NCI-H2107 (cell line): ENCODE data around the gene SPTLC1.
"Not testable (repeated sequence)": the region's sequence is repeated elsewhere in the genome, so short reads cannot be mapped to it uniquely, and the experiment has no call there.

ENCODE experiments used
- DNase-seq: peaks from one replicate; lab custom pipeline; 2025; lab: John Stamatoyannopoulos, UW

SPTLC1 gene

DNA sequence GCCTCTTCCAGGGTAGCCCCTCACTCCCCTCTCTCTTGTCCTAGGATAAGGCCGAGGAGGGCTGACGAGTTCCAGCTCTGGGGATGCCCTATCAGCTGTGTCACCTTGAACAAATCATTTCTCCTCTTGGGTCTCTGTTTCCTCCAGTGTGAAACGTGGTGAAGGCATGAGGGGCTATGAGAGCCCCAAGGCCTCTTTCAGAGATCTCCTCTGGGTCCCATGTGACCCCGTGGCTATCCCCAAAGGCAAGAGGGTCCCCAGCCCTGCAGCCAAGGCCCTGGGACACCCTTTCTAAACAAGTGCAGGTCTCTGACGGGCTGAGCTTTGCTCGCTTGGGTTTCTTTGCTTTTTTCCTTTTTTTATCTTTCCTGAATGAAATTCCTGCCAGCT lies 25.5 kb upstream of the SPTLC1 start:
- no peak for DNase-seq

DNA sequence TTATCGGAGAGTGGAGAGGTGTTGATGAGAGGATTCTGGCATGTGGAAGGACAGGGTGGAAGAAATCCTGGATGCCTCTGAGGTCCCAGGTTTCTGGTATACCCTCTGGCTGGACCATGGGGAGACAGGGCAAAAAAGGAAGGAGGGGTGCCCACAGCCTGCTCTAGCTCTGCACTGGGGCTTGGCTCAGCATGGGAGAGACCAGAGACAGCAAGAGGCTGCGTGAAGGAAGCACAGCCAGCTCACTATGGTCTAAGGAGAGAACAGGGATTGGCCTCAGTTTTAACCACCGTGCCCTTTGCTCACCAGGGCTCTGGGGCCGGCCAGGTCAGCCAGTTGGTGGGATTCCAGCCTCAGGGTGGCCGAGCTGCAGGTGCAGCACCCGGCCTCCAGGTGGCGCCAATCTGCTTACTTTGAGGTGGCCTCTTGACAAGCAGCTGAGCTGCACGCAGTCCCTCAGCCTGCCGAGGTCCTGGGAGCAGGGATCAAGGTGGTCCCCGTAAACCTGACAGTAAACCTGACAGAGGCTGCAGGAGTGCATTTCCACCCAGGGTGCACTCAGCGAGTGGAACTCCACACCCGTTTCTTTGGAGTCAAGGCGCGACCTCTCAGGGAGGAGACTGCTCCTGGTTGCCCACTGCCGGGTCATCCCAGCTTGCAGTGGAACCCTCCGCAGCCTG lies 25.0 kb upstream of the SPTLC1 start:
- DNase-seq, result peak; percentile 50

DNA sequence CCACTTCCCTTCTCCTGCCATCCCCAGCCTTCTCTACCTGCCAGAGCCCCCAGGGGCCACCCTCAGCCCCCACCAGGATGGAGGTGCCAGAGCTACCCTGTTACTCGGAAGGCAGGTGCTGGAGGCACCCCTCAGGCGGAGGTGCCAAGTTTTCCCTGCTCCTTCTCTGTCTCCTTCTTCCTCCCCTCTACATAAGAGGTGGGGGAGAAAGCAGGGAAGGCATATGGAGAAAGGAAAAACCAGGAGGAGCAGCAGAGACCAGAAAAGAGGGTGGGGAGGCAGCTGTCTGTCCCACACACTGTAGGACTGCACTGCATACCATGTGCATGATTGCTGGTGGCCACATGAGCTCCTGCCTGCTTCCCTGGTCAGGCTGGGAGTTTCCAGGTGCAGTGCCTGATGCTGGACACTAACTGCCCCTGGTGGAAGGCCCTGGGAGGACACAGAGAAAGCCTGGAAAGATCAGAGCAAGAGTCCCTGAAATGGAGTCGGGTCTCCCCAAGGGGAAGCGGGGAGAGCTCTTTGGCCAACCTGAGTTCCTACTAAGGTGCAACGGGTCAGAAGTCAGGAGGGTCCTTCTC lies 23.8 kb upstream of the SPTLC1 start:
- not testable (repeated sequence) for DNase-seq

DNA sequence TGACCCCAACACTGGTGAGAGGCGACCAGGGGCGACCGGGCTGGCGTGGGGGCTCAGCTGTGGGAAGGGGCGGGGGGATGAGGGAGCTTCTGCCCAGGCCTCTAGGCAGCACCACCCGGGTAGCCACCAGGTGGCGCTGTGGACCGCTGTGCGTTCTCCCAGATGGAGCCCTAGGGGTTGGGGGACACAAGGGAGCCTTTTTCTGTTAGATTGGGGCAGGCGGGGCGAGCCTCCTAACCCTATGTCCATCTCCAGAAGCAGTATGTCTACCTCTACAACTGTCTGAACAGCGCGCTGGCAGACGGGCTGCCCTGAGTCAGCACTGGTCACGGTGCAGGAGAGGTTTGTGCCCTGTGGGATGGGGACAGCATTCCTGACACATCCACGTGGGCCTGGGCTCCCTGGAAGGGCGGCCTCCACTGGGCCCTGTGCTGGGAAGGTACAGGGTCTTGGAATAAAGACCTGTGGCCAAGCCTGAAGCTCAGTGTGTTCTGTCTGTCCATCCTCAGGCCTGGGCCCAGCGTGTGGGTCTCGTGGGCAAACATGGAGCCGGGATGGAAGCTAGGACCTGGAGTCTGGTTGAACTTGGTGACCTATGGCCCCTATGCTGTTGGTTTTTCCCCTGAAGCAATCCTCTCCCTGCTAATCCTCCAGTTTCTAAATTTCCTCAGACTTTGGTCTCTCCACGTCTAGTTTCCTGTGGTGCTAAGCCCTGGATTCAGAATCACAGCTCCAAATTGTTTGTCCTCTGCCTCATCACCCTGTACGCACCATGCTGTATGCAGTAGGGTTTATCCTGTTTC lies 23.1 kb upstream of the SPTLC1 start:
- DNase-seq, result peak; percentile 19

DNA sequence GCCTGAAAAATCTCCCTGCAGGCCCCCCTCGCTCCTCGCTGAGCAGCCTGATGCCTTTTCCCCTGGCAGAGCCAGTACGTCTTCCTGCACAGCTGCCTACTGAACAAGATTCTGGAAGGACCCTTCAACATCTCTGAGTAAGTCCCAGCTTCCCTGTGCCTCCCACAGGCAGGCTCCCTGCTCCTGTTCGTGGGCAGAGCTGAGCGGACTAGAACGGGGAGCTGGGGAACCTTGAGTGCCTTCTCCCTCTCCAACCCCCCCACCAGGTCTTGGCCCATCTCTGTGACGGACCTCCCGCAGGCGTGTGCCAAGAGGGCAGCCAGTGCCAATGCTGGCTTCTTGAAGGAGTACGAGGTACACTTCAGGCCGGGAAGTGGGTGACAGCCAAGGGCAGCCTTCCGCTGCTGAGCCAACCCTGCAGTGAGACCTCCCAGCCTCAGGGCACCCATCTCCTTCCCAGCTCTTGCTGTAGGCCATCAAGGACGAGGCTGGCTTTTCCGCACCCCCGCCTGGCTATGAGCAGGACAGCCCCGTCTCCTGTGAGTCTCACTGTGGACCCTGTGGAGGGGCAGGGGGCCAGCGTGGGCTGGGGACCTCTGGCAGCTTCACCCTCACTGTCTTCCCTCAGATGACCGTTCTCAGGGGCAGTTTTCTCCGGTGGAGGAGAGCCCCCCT lies 21.1 kb upstream of the SPTLC1 start:
- no peak for DNase-seq

DNA sequence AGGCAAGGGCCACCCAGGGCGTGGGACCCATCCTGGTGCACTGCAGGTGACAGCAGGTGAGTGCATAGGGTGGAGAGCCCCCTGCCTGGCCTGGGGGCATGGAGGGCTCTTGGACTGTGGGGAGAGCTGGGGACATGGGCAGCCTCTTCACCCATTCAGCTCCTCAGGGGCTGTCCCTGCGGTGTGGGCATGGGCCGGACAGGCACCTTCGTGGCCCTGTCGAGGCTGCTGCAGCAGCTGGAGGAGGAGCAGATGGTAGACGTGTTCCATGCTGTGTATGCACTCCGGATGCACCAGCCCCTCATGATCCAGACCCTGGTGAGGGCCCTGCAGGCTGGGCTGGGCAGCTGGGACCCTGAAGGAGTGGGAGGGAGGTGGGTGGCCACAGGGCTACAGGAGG lies 20.4 kb upstream of the SPTLC1 start:
- DNase-seq, result no peak

DNA sequence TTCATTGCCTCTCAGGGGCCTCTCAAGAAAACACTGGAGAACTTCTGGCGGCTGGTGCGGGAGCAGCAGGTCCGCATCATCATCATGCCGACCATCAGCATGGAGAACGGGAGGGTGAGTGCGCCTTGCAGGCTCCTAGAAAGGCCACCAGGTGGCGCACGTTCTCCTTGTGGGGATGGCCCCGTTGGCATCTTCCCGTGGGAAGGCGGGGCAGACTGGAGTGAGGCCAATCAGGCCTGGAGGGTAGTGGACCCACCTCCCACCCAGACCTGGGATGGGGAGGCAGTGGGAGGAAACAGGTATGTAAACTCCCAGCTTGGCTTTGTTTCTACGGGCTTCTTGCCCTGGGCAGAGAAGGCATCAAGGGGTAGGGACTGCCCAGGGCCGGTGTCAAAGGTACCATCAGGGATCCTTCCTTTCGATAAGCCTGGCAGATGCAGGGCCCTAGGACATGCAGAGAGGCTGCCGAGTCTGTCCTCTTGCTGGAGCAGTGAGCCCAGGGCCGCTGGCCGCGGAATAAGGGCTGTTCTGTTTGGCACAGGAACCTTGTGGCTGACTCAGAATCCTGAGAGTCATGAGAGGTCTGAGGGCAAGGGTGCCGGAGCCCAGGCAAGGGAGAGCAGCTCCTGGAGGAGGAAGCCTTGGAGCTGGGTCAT lies 18.9 kb upstream of the SPTLC1 start:
- DNase-seq, result peak; percentile 39

DNA sequence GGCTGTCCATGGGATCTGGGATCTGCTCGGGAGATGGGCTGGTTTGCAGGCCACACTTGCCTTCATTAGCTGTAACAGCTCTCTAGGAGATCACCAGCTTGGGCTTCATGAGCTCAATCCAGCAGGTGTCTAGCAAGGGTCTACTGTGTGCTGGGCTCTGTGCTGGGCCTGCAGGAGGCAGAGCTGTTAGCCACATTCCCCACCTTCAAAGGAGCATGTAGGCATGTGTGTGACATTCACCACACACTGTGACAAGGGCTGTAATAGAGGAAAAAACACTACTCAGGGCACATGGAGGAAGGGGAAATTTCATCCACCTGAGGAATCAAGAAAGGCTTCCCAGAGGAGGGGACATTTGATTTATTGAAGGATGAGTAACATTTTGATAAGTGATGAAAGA lies 17.7 kb upstream of the SPTLC1 start:
- not testable (repeated sequence) for DNase-seq

DNA sequence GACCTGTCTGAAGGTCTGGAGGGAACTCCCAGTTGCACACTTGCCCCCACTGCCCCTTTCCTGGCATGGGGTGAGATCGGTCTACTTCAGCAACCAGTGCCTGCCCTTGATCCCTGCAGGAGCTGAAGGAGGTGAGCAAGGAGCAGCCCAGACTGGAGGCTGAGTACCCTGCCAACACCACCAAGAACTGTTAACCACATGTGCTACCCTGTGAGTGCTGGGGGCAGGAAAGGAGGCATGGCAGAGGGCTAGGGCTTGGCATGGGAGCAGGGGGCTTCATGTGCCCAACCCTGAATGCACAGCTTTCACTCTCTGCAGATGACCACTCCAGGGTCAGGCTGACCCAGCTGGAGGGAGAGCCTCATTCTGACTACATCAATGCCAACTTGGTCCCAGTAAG lies 17.3 kb upstream of the SPTLC1 start:
- DNase-seq, result no peak

DNA sequence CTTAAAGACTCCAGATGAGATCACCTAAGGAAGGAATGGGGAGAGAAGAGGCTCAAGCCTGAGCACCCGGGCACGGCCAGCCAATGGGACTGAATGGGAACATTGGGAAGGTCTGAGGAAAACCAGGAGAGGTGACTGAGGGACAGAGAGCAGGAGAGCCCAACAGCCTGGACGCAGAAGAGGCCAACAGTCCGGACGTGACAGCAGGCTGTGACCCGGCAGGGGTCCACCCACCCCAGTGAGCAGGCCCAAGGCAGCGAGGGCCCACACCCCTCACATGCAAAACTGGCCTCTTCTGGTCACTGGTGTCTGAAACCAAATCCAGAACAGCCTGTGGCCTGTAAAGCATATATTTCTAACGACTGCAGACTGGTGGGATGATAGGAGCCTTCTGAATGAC lies 7.6 kb upstream of the SPTLC1 start:
- DNase-seq, result no peak

DNA sequence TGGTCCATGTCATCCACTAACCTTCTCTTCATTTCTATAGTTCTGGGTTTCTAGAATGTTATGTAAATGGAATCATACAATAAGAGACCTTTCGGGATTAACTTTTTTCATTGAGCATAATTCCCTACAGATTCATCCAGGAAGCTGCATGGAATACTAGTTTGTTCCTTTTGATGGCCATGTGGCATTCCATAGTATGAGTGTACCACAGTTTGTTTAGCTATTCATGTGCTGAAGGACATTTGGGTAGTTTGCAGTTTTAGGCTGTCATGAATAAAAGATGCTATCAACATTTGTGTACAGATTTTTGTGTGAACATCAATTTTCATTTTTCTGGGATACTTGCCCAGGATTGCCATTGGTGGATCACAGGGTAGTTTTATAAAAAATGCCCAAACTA lies 6.8 kb upstream of the SPTLC1 start:
- no peak for DNase-seq

DNA sequence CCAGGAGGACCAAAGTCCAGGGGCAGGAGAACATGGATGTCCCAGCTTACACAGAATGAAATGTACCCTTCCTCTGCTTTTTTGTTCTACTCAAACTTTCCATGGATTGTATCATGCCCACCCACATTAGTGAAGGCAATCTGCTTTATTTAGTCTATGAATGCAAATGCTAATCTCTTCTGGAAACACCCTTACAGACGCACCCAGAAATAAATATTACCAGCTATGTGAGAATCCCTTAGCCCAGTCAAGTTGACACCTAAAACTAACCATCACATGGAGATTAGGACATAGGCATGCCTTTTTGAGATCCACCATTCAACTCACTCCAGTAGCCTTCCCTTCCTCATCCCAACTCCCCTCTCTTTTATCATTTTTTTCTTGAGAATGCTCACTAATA lies 6.1 kb upstream of the SPTLC1 start:
- DNase-seq, result no peak

DNA sequence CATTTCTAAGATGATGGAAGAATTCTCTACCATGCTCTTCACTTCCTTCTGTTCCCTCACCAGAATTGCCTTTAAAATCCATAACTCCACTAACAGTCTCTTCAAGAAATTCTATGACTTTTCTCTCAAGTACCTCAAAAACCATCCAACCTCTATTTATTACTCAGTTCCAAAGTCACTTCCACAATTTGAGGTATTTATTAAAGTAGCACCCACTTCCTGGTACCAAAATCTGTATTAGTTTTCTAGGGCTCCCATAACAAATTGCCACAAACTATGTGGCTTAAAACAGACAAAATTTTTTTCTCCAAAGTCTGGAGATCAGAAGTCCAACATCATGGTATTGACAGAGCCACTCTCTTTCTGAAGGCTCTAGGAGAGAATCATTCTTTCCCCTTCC lies 4.9 kb upstream of the SPTLC1 start:
- DNase-seq, result no peak

DNA sequence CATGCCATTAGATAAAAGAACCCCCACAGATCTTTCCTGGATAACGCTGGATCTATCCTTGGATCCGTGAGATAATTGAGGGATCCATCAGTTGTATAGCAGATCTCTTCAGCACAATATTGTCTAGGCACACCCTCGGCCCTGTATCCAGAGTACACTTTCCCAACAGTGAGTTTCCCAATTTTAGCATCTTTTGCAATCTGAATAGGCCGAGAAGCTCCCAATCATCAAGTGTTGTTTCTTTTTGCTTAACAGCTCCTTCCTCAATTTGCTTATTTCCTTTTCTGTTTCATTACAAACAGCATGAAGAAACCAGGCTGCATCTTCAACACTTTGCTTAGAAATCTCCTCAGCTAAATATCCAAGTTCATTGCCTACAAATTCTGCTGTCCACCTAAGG lies 4.4 kb upstream of the SPTLC1 start:
- no peak for DNase-seq

DNA sequence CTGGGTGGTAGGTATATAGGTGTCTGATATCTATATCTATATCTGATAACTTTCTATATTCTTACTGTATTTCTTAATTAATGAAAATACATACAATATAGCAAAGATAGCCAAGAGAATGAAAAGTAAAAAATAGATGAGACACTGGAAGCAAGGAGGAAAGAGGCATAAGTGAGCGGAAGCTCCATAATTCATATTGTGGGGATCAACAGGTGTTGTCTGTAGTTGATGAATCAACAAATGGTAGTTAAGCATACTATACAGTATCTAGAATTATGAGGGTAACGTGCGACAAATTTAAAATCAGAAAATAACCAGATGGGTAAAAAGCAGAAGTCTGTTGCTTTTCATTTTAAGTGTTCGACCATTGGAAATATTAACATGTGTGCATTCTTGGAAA lies 7.1 kb downstream of the SPTLC1 start:
- DNase-seq, result no peak

DNA sequence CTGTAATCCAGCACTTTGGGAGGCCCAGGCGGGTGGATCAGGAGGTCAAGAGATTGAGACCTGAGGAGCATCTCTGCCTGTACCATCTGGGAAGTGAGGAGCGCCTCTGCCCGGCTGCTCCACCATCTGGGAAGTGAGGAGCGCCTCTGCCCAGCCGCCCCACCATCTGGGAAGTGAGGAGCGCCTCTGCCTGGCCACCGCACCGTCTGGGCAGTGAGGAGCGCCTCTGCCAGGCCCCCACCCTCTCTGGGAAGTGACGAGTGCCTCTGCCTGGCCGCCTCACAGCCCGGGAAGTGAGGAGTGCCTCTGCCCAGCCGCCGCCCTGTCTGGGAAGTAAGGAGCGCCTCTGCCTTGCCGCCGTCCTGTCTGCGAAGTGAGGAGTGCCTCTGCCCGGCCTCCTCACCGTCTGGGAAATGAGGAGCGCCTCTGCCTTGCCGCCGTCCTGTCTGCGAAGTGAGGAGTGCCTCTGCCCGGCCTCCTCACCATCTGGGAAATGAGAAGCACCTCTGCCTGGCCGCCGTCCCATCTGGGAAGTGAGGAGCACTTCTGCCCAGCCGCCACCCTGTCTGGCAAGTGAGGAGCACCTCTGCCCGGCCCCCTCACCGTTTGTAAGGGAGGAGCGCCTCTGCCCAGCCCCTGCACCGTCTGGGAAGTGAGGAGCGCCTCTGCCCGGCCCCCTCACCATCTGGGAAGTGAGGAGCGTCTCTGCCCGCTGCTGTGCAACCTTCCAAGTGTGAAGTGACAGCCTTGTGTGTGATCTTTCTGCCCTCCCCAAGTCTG lies 9.6 kb downstream of the SPTLC1 start:
- not testable (repeated sequence) for DNase-seq

DNA sequence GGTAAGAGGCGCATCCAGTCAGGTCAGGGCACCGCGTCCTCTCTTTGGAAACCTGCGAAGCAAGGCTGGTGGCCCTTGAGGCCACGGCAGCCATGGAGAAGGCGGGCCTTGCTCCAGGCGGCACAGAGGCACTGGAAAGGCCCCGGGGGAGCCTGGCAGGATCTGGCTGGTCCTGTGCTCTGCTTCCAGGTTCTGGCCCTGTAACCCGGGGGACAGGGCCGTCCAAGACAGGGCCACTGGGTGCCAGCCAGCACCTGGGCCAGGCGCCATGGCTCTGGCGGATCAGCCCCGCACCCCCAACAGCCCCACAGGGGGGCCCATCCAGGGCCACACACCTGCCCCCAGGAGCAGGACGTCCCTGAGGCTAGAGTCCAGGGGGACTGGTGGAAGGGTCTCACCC lies 11.6 kb downstream of the SPTLC1 start:
- not testable (repeated sequence) for DNase-seq

DNA sequence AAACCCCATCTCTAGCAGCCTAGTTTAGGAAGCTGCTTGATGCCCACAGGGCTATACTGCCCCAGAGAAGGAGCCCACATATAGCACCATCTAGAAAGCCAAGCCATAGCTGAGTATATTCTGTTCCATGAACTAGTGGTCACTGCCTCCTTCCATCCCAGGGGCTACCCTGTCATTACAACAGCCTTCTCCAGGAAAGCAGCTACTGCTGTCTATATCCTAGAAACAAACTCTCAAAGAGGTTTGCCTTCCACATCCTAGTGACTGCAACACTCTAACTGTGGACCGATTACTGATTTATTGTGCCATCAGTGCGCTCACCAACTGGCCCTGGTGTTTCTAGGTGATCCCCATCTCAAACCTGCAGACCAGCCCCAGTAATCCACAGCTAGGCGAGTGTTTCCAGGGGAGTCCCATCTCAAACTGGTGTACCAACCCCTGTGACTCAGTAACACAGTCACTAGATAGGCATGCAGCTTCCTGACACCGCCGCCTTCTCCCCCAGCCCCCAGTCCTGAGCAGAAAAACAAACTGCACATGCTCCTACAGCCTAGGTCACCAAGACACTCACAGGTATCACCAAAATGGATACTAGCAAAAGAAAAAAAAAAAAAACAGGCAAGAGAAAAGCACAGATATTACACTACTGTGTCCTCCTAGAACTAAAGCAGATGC lies 14.8 kb downstream of the SPTLC1 start:
- no peak for DNase-seq

DNA sequence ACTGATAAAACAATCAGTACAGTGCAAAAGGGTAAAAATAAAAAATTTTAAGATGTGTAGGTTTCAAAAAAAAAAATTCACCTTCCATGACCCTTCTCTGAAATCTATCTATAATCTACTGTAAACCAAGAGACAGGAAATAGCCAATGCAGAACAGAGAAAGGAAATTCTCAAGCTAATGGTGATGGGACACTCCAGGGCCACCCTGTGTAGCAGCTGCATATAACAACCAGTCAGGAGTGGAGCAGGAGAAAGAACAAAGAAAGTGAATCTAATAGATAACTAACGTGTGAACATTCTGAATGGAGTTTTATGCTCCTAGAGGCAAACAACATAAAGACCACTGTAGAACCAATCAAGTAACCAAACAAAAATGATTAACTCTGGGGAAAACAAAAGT lies 16.6 kb downstream of the SPTLC1 start:
- DNase-seq, result no peak

DNA sequence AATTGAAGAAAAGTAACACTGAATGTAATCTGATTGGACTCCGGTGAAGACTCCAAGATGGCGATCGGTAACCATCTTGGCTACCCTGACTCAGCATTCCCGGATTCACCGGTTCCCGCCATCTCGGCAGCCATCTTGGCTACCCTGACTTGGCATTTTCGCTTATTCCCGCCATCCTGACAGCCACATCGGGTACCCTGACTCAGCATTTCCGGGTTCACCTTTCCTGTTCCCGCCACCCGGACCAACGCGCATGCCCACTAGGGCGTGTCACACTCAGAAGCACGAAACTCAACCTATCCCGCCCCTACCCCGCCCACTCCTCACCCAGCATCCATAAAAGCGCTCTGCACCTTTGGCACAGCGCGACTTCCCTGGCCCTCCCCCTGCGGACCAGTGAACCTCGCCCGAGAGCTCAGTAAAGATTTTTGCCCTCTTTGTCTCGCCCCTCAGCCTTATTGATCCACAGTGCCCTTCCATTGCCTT lies 17.2 kb downstream of the SPTLC1 start:
- no peak for DNase-seq

DNA sequence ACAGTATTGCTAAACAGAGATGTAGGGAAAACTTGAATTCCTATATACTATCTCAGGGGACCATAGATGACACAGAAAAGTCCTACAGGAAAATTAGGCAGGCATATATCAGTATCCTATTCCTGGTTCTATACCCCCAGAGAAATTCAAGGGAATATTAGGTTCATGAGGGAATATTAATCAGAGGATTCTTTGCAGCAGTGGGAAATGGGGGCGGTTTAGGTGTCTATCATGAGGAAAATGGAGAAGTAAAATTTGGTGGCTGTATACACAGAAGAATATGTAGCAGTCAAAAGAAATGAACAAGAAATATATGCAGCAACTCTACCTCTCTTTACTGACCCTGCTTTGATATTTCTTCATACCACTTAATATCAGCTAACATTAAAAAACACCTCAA lies 20.0 kb downstream of the SPTLC1 start:
- DNase-seq, result no peak
